T-helper 1 cell treated with Interleukin-12 subunit alpha and Interleukin-12 subunit beta and Interleukin-4 antibody, amounts not matched to agents 30 ng/mL and 1 ng/mL, for 36 hours (primary cell): Measurements from ENCODE around the gene GPS2. TPM values are rescaled to one million over a fixed set of nuclear protein-coding genes. Genes with fewer than 3 reads are reported as not detected.

Source experiments
- intact Hi-C: fragments of 100-400 bp; cut with micrococcal nuclease; formaldehyde crosslinking; loops from one replicate; pipeline ENCODE4 v1.15.1; 2024
- total RNA-seq: library from RNA; stranded (reverse); gene quantifications from 2 replicates; pipeline ENCODE4 v1.2.3, GENCODE V29; 2022

The GPS2 gene
- total RNA-seq, 1 donor from 2014 or later, result 90.6 TPM

GRCh38 chr17:7321466-7321865 is 6.3 kb upstream of the GPS2 start:
- intact Hi-C loops, result no loop called here

- intact Hi-C loops, result no loop called here
Observed at GRCh38 chr17:7318121-7318860, 3.1 kb upstream of the GPS2 start.

GRCh38 chr17:7317161-7317803 is 2.1 kb upstream of the GPS2 start:
- intact Hi-C loops, result no loop called here

- intact Hi-C loops, result loop anchor here (1.0 kb wide), 2 partner anchors 8 to 14 kb away; partner anchors contain the start of genes EIF5A and NEURL4
Observed at GRCh38 chr17:7315570-7316235, 543 bp upstream of the GPS2 start.

- intact Hi-C loops, result no loop called here
Observed at GRCh38 chr17:7313890-7314718, 1.1 kb downstream of the GPS2 start.

- intact Hi-C loops, result no loop called here
Observed at GRCh38 chr17:7313088-7313889, 1.9 kb downstream of the GPS2 start.

GRCh38 chr17:7312432-7313087 is 2.6 kb downstream of the GPS2 start:
- intact Hi-C loops, result no loop called here

- intact Hi-C loops, result no loop called here
Observed at GRCh38 chr17:7311110-7311705, 4.0 kb downstream of the GPS2 start.

GRCh38 chr17:7309628-7310027 is 5.5 kb downstream of the GPS2 start:
- intact Hi-C loops, result loop anchor here (1.0 to 10.0 kb wide), 4 partner anchors 27 to 1822 kb away; partner anchors contain the start of genes ACAP1, DERL2, KIAA0753 and MIS12

- intact Hi-C loops, result loop anchor here (1.0 to 10.0 kb wide), 4 partner anchors 27 to 1822 kb away; partner anchors contain the start of genes ACAP1, DERL2, KIAA0753 and MIS12
Observed at GRCh38 chr17:7308625-7309433, 6.3 kb downstream of the GPS2 start.

- intact Hi-C loops, result loop anchor here (1.0 to 10.0 kb wide), 22 partner anchors 7 to 1821 kb away; partner anchors contain the start of genes ATP1B2, DERL2, DVL2 and ELP5
Observed at GRCh38 chr17:7307686-7308624, 7.2 kb downstream of the GPS2 start.

GRCh38 chr17:7306911-7307685 is 8.1 kb downstream of the GPS2 start, which contains the start of gene EIF5A:
EIF5A (plus strand) TSS chr17:7307628; CDS start chr17:7309636, 2,008 bp downstream.
- intact Hi-C loops, result loop anchor here (1.0 to 10.0 kb wide), 22 partner anchors 8 to 1820 kb away; partner anchors contain the start of genes ATP1B2, DERL2, DVL2 and ELP5

- intact Hi-C loops, result loop anchor here (10.0 kb wide), 1 partner anchor 659 kb away; the partner anchor contains the start of genes KIAA0753 and TXNDC17
Observed at GRCh38 chr17:7304179-7304578, 11.0 kb downstream of the GPS2 start.

- intact Hi-C loops, result loop anchor here (1.0 to 10.0 kb wide), 5 partner anchors 16 to 251 kb away; partner anchors contain the start of gene ELP5
Observed at GRCh38 chr17:7296189-7296861, 18.8 kb downstream of the GPS2 start.
